DOHH2 (cell line): ENCODE measurements around the gene KATNIP.

ENCODE experiments used
- CTCF ChIP-seq: fragments of 200-600 bp; sonication (generic); IDR thresholded peaks from one replicate; pipeline ENCODE4 v1.5.1; 2014; ENCODE audit warnings: antibody characterized with exemption, mild to moderate bottlenecking, low read depth, low read length; ENCODE audit not compliant: poor library complexity, severe bottlenecking
- EZH2phosphoT487 ChIP-seq: fragments of 200-600 bp; sonication (generic); IDR thresholded peaks from 2 replicates; pipeline ENCODE4 v1.6.1; 2017; ENCODE audit warnings: borderline replicate concordance, mild to moderate bottlenecking, antibody characterized with exemption, low read length, moderate library complexity, mixed read lengths

- TF ChIP-seq EZH2phosphoT487 (no peak), CTCF (no peak)
These were observed 46.3 kb upstream of the KATNIP start for GRCh38 chr16:27503662-27504061.
